Motor neuron (in vitro differentiated cells): ENCODE data around the gene POLQ. TPM values are rescaled to one million over a fixed set of nuclear protein-coding genes. Genes with fewer than 3 reads are reported as not detected.

Experiments used
- ATAC-seq, 8 experiments: fragments of 200-7000 bp; cut with Tn5 transposase; replicated peaks in 6 of 8; 2 replicates each; pipeline ENCODE4 v1.8.0; 2021; ENCODE audit warnings: mild to moderate bottlenecking in 8 of 8, moderate library complexity in 8 of 8
- H3K27ac ChIP-seq, 2 donors: fragments of 250-450 bp; sonication (Bioruptor Pico); 2 replicates each; pipeline ENCODE4 v1.9.0; 2021; ENCODE audit warnings: antibody characterized with exemption in 2 of 2, mild to moderate bottlenecking in 2 of 2, moderate library complexity in 1 of 2
- H3K4me1 ChIP-seq, 2 donors: fragments of 250-450 bp; sonication (Bioruptor Pico); replicated peaks in 1 of 2; 2 replicates each; pipeline ENCODE4 v1.6.1; 2021; ENCODE audit warnings: antibody characterized with exemption in 2 of 2, mild to moderate bottlenecking in 2 of 2, moderate library complexity in 1 of 2
- H3K4me3 ChIP-seq, 5 donors: fragments of 250-450 bp; sonication (Bioruptor Pico); 2 replicates each; pipeline ENCODE4 v1.9.0; 2021; ENCODE audit warnings: antibody characterized with exemption in 5 of 5, mild to moderate bottlenecking in 5 of 5, moderate library complexity in 4 of 5
- WGBS, 10 experiments: fragments of 450-650 bp; shearing (Covaris generic); methylation state at CpG; one replicate each; pipeline ENCODE4 v1.0.0; 2022; 5-methylcytosine and 5-hydroxymethylcytosine counted together
- in situ Hi-C, 9 experiments: fragments of 400-800 bp; cut with MboI; loops; one replicate each; pipeline ENCODE4 v1.15.0; 2021; ENCODE audit warnings: low sequenced_read_pairs in 9 of 9, low pct_unique_long_range_greater_than_20kb in 2 of 9; ENCODE audit not compliant: unreplicated experiment in 9 of 9
- total RNA-seq, 8 experiments: library from RNA; unstranded; fragments of 300-600 nt; gene quantifications; 2 replicates each; pipeline versions ENCODE4 v1.2.3 to v1.2.4, GENCODE V29; 2022

The POLQ gene
- total RNA-seq, 8 experiments from 2014 or later, result 0.21 to 9.3 (median 0.99) TPM

GRCh38 chr3:121552379-121552778 lies 6.6 kb upstream of the POLQ start:
- H3K4me3 ChIP-seq, result no peak overlapping the region
- H3K27ac ChIP-seq, result no peak overlapping the region
- 6 to 83% (median 77%) methylated on average over 2 to 4 of the region's 4 CpGs; no CpG with 5 or more reads in 3 of the 10 experiments for WGBS, 10 experiments
- ATAC-seq, result no peak
- in situ Hi-C loops, result loop anchor here in 1 of 9 experiments (25.0 kb wide), 1 partner anchor 710 kb away; no protein-coding TSS in a partner anchor
- H3K4me1 ChIP-seq, result no peaks in the 10 kb centered on the region

DNA sequence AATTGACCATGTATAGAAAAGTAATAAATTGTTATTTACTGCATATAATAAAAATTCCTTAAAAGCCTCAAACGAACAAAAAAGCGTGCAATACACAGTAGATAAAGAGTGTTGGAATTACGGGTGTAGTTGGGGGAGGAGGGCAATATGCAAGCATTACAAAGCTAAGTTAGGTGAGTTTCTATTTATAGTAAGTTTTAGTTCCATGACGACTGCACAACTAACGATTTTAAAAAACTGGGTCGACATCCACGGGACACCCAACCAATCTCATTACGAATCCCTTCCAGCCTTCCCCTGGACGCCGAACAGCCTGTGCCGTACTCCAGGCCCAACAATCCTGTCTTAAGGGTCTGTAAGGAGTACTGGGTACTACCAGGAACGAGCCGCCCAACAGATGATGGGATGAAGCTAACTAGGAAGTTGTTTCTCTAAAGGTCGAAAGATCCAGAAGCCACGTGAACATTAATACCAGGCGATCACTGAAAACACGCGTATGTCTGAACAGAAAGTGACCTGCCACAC lies 677 bp downstream of the POLQ start:
- peak in 1 of 8 experiments; percentile 8 for ATAC-seq
- H3K4me3 ChIP-seq, result peak overlapping the region; percentile 43 to 52 (median 49)
- no peak overlapping the region for H3K27ac ChIP-seq
- in situ Hi-C loops, result no loop called here
- no peaks in the 10 kb centered on the region for H3K4me1 ChIP-seq
- WGBS, 10 experiments, result 0 to 8% (median 2%) methylated on average over 1 to 14 of the region's 18 CpGs

DNA sequence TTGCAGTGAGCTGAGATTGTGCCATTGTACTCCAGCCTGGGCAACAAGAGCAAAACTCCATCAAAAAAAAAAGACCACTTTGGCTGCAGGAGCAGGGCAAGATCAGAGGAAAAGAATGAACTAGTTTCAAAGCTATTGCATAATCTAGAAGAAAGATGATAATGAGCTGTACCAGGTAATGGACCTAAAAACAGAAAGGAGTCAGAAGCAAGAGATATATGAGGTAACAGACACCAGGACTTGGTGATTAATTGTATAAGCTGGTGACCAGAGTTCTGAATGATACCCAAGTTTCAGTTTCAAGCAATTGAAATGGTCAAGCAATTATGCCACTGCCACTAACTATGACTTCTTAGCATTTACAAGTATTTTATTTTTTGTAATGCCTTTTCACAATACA lies 2.9 kb downstream of the POLQ start:
- no peak for ATAC-seq
- in situ Hi-C loops, result no loop called here

GRCh38 chr3:121531269-121531668 lies 14.5 kb downstream of the POLQ start:
- H3K27ac ChIP-seq, result no peak overlapping the region
- H3K4me1 ChIP-seq, result no peaks in the 10 kb centered on the region
- in situ Hi-C loops, result no loop called here
- ATAC-seq, result no peak
- no peak overlapping the region for H3K4me3 ChIP-seq

More for the DNA sequence above, 2.9 kb downstream of the POLQ start:
- Histone ChIP-seq H3K27ac (no peak overlapping the region), H3K4me3 (no peak overlapping the region), H3K4me1 (no peaks in the 10 kb centered on the region)

- WGBS, 10 experiments, result 38 to 100% (median 87%) methylated on average over 1 to 3 of the region's 3 CpGs; no CpG with 5 or more reads in 1 of the 10 experiments
- peak in 4 of 8 experiments; percentile 31 to 44 (median 39) for ATAC-seq
- Histone ChIP-seq H3K4me1 (no peaks in the 10 kb centered on the region), H3K27ac (no peak overlapping the region), H3K4me3 (no peak overlapping the region)
- in situ Hi-C loops, result no loop called here
Observed at GRCh38 chr3:121529308-121529707, 16.5 kb downstream of the POLQ start.

- ATAC-seq, result no peak
- Histone ChIP-seq H3K4me1 (no peaks in the 10 kb centered on the region), H3K4me3 (no peak overlapping the region), H3K27ac (no peak overlapping the region)
- in situ Hi-C loops, result no loop called here
- 89 to 100% (median 100%) methylated on average over 1 to 3 of the region's 3 CpGs; no CpG with 5 or more reads in 1 of the 10 experiments for WGBS, 10 experiments
Observed at GRCh38 chr3:121520510-121520909, 25.3 kb downstream of the POLQ start.

GRCh38 chr3:121517953-121518655 lies 27.7 kb downstream of the POLQ start:
- in situ Hi-C loops, result no loop called here
- Histone ChIP-seq H3K4me3 (no peak overlapping the region), H3K4me1 (no peaks in the 10 kb centered on the region), H3K27ac (no peak overlapping the region)
- WGBS, 10 experiments, result 2 to 100% (median 95%) methylated on average over 2 to 5 of the region's 5 CpGs; no CpG with 5 or more reads in 1 of the 10 experiments
- peak in 1 of 8 experiments; percentile 91 for ATAC-seq

DNA sequence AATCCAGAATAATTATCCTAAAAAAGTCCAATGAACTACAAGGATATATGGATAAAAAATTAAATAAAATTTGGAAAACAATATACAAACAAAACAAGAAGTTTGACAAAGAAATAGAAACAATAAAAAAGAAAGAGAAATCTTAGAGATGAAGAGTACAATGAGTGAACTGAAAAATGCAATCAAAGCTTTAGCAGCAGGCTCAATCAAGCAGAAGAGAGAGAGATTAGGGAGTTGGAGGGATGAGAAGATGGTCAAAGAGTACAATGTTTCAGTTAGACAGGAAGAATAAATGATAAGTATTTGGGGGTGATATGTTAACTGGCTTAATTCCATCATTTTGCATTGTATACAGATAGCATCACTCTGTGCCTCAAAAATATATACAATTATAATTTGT lies 29.9 kb downstream of the POLQ start:
- no peak overlapping the region for H3K4me3 ChIP-seq
- H3K27ac ChIP-seq, result no peak overlapping the region
- H3K4me1 ChIP-seq, result no peaks in the 10 kb centered on the region
- ATAC-seq, result no peak
- in situ Hi-C loops, result no loop called here

GRCh38 chr3:121515313-121515712 lies 30.5 kb downstream of the POLQ start:
- no peak for ATAC-seq
- in situ Hi-C loops, result no loop called here
- WGBS, 10 experiments, result 0 to 83% (median 25%) methylated on average over 1 to 2 of the region's 2 CpGs; no CpG with 5 or more reads in 6 of the 10 experiments

DNA sequence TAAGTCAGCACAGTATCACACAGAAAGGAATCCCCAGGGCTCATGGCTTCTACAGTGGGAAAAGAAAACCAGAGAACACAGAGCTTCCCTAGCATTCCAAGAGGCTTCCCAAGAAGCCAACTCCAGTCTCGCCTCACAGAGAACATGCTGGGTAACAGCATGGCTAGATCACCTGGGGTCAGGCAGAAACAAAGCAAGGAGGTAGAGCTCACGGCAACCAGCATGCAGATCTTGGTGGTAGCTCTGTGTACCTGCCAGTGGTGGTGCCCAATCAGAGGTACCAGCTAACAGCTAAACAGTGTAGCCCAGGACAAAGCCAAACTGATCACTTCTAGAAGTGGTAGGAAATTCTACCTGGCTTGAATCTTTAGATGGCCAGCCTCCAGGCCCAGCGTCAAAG lies 31.3 kb downstream of the POLQ start:
- 60 to 100% (median 100%) methylated on average over 1 to 3 of the region's 3 CpGs; no CpG with 5 or more reads in 2 of the 10 experiments for WGBS, 10 experiments
- Histone ChIP-seq H3K4me1 (no peaks in the 10 kb centered on the region), H3K4me3 (no peak overlapping the region), H3K27ac (no peak overlapping the region)
- no peak for ATAC-seq
- in situ Hi-C loops, result no loop called here

More at GRCh38 chr3:121515313-121515712, 30.5 kb downstream of the POLQ start:
- Histone ChIP-seq H3K4me1 (no peaks in the 10 kb centered on the region), H3K4me3 (no peak overlapping the region), H3K27ac (no peak overlapping the region)

DNA sequence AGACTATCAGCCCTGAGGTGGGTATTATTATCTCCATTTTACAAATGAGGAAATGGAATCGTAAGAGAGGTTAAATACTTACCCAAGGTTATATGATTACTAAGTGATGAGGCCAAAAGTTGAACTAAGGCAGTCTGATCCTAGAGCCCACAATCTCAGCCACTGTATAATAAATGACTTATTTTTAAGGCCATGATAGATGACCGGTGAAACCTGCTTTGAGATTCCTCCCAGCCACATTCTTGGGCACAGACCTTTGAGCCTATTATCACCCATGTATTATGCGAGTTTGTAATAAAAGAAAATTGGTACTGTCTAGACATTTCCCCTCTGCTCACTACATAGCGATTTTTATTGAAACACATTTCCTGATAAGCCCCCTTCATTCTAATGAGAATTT lies 37.4 kb downstream of the POLQ start:
- in situ Hi-C loops, result no loop called here
- H3K4me3 ChIP-seq, result no peak overlapping the region
- WGBS, 10 experiments, result 86 to 100% (median 100%) methylated on average over 1 to 4 of the region's 4 CpGs; no CpG with 5 or more reads in 1 of the 10 experiments
- no peak overlapping the region for H3K27ac ChIP-seq
- no peak for ATAC-seq
- no peaks in the 10 kb centered on the region for H3K4me1 ChIP-seq

DNA sequence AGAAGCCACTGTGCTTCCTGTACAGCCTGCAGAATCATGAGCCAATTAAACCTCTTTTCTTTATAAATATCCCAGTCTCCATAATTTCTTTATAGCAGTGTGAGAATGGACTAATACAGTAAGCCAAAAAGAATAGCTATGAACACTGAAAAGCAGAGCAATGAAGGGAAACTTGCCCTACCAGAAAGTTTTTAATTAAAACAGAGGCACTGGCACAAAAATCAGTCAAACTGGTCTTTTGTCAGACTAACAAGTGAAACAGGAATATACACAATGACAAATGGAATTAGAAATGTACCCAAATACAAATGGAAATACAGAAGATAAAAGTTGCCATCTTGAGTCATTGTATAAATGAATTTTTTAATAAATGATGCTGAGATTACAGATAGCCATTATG lies 40.5 kb downstream of the POLQ start:
- Histone ChIP-seq H3K27ac (no peak overlapping the region), H3K4me3 (no peak overlapping the region), H3K4me1 (no peaks in the 10 kb centered on the region)
- in situ Hi-C loops, result no loop called here
- no peak for ATAC-seq

GRCh38 chr3:121504618-121505017 lies 41.2 kb downstream of the POLQ start:
- H3K4me1 ChIP-seq, result no peaks in the 10 kb centered on the region
- 57 to 100% (median 97%) methylated on average over 1 to 2 of the region's 2 CpGs; no CpG with 5 or more reads in 6 of the 10 experiments for WGBS, 10 experiments
- no peak for ATAC-seq
- H3K27ac ChIP-seq, result no peak overlapping the region
- H3K4me3 ChIP-seq, result no peak overlapping the region
- in situ Hi-C loops, result no loop called here

DNA sequence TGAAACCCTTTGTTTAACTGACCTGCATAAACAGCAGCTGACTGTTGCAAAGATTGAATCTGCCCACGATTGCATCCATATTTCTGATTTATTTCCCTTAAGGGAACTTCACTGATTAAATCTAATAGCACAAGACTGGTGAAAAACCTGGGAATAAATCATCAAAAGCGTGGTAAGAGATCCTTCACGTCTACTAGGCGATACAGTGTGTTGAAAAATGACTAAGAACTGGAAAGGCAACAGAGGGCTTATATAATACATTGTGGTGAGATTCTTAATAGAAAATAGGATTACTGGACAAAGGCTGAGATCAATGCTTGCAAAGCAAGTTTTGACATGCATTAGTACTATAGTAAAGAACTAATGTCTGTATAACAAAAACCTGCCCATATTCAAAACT lies 49.0 kb downstream of the POLQ start:
- H3K27ac ChIP-seq, result no peak overlapping the region
- H3K4me1 ChIP-seq, result peaks cover 0 to 9% of the 10 kb centered on the region in 2 donors
- WGBS, 10 experiments, result 33 to 100% (median 59%) methylated on average over 2 to 4 of the region's 4 CpGs
- ATAC-seq, result peak in 5 of 8 experiments; percentile 90 to 99 (median 98)
- no peak overlapping the region for H3K4me3 ChIP-seq
- in situ Hi-C loops, result no loop called here
